GM12801 (cell line): Measurements from ENCODE around the gene SETD7.

Source experiments
- CTCF ChIP-seq: IDR thresholded peaks from one replicate; pipeline ENCODE4 v1.5.1; 2011; ENCODE audit warnings: control low read depth; ENCODE audit not compliant: insufficient read length; ENCODE audit errors: extremely low read depth

SETD7 gene

GRCh38 chr4:139596684-139597279, 40.8 kb upstream of the SETD7 start:
- no peak for TF ChIP-seq CTCF

- no peak for TF ChIP-seq CTCF
Measured at GRCh38 chr4:139596034-139596683, 40.1 kb upstream of the SETD7 start.

- no peak for TF ChIP-seq CTCF
Measured at GRCh38 chr4:139594591-139595185, 38.7 kb upstream of the SETD7 start.

- no peak for TF ChIP-seq CTCF
Measured at GRCh38 chr4:139593091-139593564, 37.1 kb upstream of the SETD7 start.

- no peak for TF ChIP-seq CTCF
Measured at GRCh38 chr4:139589336-139590018, 33.5 kb upstream of the SETD7 start.

GRCh38 chr4:139587446-139587845, 31.4 kb upstream of the SETD7 start:
- TF ChIP-seq CTCF = no peak

- TF ChIP-seq CTCF = no peak
Measured at GRCh38 chr4:139585473-139585872, 29.5 kb upstream of the SETD7 start.
